HepG2 (cell line): Measurements from ENCODE around the gene EFEMP2. TPM values are rescaled to one million over a fixed set of nuclear protein-coding genes. Genes with fewer than 3 reads are reported as not detected.

Source experiments
- ARID2 ChIP-seq: sonication (generic); formaldehyde crosslinking; IDR thresholded peaks from 2 replicates; pipeline ENCODE4 v1.8.1; 2022; ENCODE audit warnings: mild to moderate bottlenecking, missing genetic modification reagents, borderline replicate concordance
- ARNT2 ChIP-seq: sonication (generic); formaldehyde crosslinking; IDR thresholded peaks from 2 replicates; pipeline ENCODE4 v1.8.0; 2022; ENCODE audit warnings: mild to moderate bottlenecking, low read depth, missing genetic modification reagents, moderate library complexity
- BCL6 ChIP-seq: IDR thresholded peaks from 2 replicates; pipeline ENCODE4 v1.6.1; 2016; ENCODE audit warnings: missing genetic modification reagents, missing compliant biosample characterization
- BRD4 ChIP-seq: sonication (generic); formaldehyde crosslinking; IDR thresholded peaks from 2 replicates; pipeline ENCODE4 v1.4.0; 2020; ENCODE audit warnings: missing genetic modification reagents
- EP300 ChIP-seq, 3 experiments: sonication (generic) in 1 of 3; formaldehyde crosslinking in 1 of 3; IDR thresholded peaks; 2 replicates each; pipeline versions ENCODE4 v1.5.1 to v1.6.1; 2011 to 2020; ENCODE audit warnings: low read depth in 2 of 3, low read length in 2 of 3, borderline replicate concordance in 1 of 3, improper control_type of control experiment in 1 of 3, mild to moderate bottlenecking in 1 of 3, missing genetic modification reagents in 1 of 3, moderate library complexity in 1 of 3
- GRHL1 ChIP-seq: sonication (generic); formaldehyde crosslinking; conservative IDR thresholded peaks from 2 replicates; pipeline ENCODE4 v1.8.0; 2022; ENCODE audit warnings: missing genetic modification reagents
- HMG20B ChIP-seq: conservative IDR thresholded peaks from 2 replicates; pipeline ENCODE4 v1.6.1; 2016; ENCODE audit warnings: missing genetic modification reagents, missing compliant biosample characterization
- IKZF4 ChIP-seq: sonication (generic); formaldehyde crosslinking; IDR thresholded peaks from 2 replicates; pipeline ENCODE4 v1.5.1; 2020; ENCODE audit warnings: borderline replicate concordance, mild to moderate bottlenecking, low read depth, missing genetic modification reagents; ENCODE audit errors: not compliant biosample characterization
- JARID2 ChIP-seq: sonication (generic); formaldehyde crosslinking; IDR thresholded peaks from 2 replicates; pipeline ENCODE4 v1.8.1; 2023; ENCODE audit warnings: missing genetic modification reagents, inconsistent platforms; ENCODE audit not compliant: insufficient replicate concordance
- MAF1 ChIP-seq: sonication (generic); formaldehyde crosslinking; IDR thresholded peaks from 2 replicates; pipeline ENCODE4 v1.5.0; 2020; ENCODE audit warnings: missing genetic modification reagents, borderline replicate concordance
- MAX ChIP-seq: IDR thresholded peaks from 2 replicates; pipeline ENCODE4 v1.6.1; 2012; ENCODE audit warnings: inconsistent platforms
- NBN ChIP-seq: fragments of 450-650 bp; conservative IDR thresholded peaks from 2 replicates; pipeline ENCODE4 v1.6.1; 2017
- NFYB ChIP-seq: sonication (generic); formaldehyde crosslinking; IDR thresholded peaks from 2 replicates; pipeline ENCODE4 v1.4.0; 2020; ENCODE audit warnings: missing genetic modification reagents
- PRDM15 ChIP-seq: sonication (generic); formaldehyde crosslinking; IDR thresholded peaks from 2 replicates; pipeline ENCODE4 v1.4.0; 2020; ENCODE audit warnings: missing genetic modification reagents
- SALL1 ChIP-seq: sonication (generic); formaldehyde crosslinking; IDR thresholded peaks from 2 replicates; pipeline ENCODE4 v1.8.0; 2022; ENCODE audit warnings: mild to moderate bottlenecking, missing genetic modification reagents
- SMYD3 ChIP-seq: sonication (generic); formaldehyde crosslinking; IDR thresholded peaks from 2 replicates; pipeline ENCODE4 v1.8.1; 2023; ENCODE audit warnings: mild to moderate bottlenecking, missing genetic modification reagents
- ZFP62 ChIP-seq: sonication (generic); formaldehyde crosslinking; IDR thresholded peaks from 2 replicates; pipeline ENCODE4 v1.4.0; 2020; ENCODE audit warnings: missing genetic modification reagents
- ZKSCAN8 ChIP-seq: IDR thresholded peaks from 2 replicates; pipeline ENCODE4 v1.6.1; 2016; ENCODE audit warnings: borderline replicate concordance, missing genetic modification reagents, missing compliant biosample characterization
- ZNF234 ChIP-seq: sonication (generic); formaldehyde crosslinking; conservative IDR thresholded peaks from 2 replicates; pipeline ENCODE4 v1.5.1; 2020; ENCODE audit warnings: mild to moderate bottlenecking, missing genetic modification reagents
- ZNF382 ChIP-seq: sonication (generic); formaldehyde crosslinking; IDR thresholded peaks from 2 replicates; pipeline ENCODE4 v1.5.0; 2020; ENCODE audit warnings: missing genetic modification reagents, mild to moderate bottlenecking, borderline replicate concordance
- ZNF432 ChIP-seq: sonication (generic); formaldehyde crosslinking; IDR thresholded peaks from 2 replicates; pipeline ENCODE4 v1.5.0; 2020; ENCODE audit warnings: missing genetic modification reagents, mild to moderate bottlenecking, borderline replicate concordance
- ZNF598 ChIP-seq: sonication (generic); formaldehyde crosslinking; IDR thresholded peaks from 2 replicates; pipeline ENCODE4 v1.5.1; 2020; ENCODE audit warnings: mild to moderate bottlenecking, missing genetic modification reagents, borderline replicate concordance
- ZNF749 ChIP-seq: sonication (generic); formaldehyde crosslinking; IDR thresholded peaks from 2 replicates; pipeline ENCODE4 v1.8.0; 2022; ENCODE audit warnings: mild to moderate bottlenecking, missing genetic modification reagents, moderate library complexity, borderline replicate concordance
- polyA plus RNA-seq, 8 experiments: library from polyadenylated mRNA; depleted of rRNA in 3 of 8; stranded (reverse) in 7 of 8; unstranded in 1 of 8; fragments of >200 nt; fragmentation: Illumina TruSeq in 4 of 8; extraction: Trizol in 4 of 8; gene quantifications; 2 replicates each; pipeline versions ENCODE4 v1.2.1 to v1.2.3, GENCODE V29; 2011 to 2016; ENCODE audit warnings: low read depth in 4 of 8, missing spikeins in 1 of 8, mixed read lengths in 1 of 8; ENCODE audit not compliant: insufficient read depth in 1 of 8
- total RNA-seq, 5 experiments: library from RNA; depleted of rRNA; stranded (reverse); fragments of >200 nt; fragmentation: Illumina TruSeq; extraction: Trizol; gene quantifications; 2 replicates each; pipeline ENCODE4 v1.2.3, GENCODE V29; 2016; ENCODE audit warnings: low read depth in 1 of 5

The EFEMP2 gene
- total and polyA plus RNA-seq, 2 of the 13 experiments (the other 11 are each of a cell fraction or from before 2014, with no cell fraction given) = 7.4 to 29.7 TPM

GRCh38 chr11:65899356-65900124 lies 26.9 kb upstream of the EFEMP2 start (continued):
- TF ChIP-seq ARNT2 (CRISPR knock-in tag) = peak; percentile 68; the same call in 1 of the 2 replicates
- TF ChIP-seq MAF1 (CRISPR knock-in tag) = 0 out of 2 replicates have a peak, but pooled peaks have one; percentile 43
- TF ChIP-seq PRDM15 (CRISPR knock-in tag) = peak; percentile 56; the same call in 1 of the 2 replicates
- 0 out of 2 replicates have a peak, but pooled peaks have one; percentile 24 for TF ChIP-seq ZKSCAN8
- TF ChIP-seq ZNF234 (CRISPR knock-in tag) = no peak
- TF ChIP-seq ZNF598 (CRISPR knock-in tag) = no peak; the same call in 1 of the 2 replicates
- peak; percentile 53; the same call in 1 of the 2 replicates for TF ChIP-seq ZNF749 (CRISPR knock-in tag)
- TF ChIP-seq EP300 (IDR thresholded peaks at IDR 0.05; ENCODE audit: low read depth in 2 of 2, low read length in 2 of 2) = no peak
- TF ChIP-seq EP300 (CRISPR knock-in tag; IDR thresholded peaks at IDR 0.05; ENCODE audit: borderline replicate concordance) = peak; percentile 41; the same call in 1 of the 2 replicates
- no peak for TF ChIP-seq BCL6 (CRISPR knock-in tag)
- no peak for TF ChIP-seq NBN
- no peak for TF ChIP-seq HMG20B (CRISPR knock-in tag)
- no peak for TF ChIP-seq ZFP62
- TF ChIP-seq JARID2 (CRISPR knock-in tag) = no peak
- peak; percentile 77 for TF ChIP-seq SALL1 (CRISPR knock-in tag)
- TF ChIP-seq ZNF432 = no peak
- peak; percentile 91 for TF ChIP-seq ARID2
- no peak for TF ChIP-seq NFYB (CRISPR knock-in tag)
- no peak for TF ChIP-seq ZNF382 (CRISPR knock-in tag)
- 0 out of 2 replicates have a peak, but pooled peaks have one; percentile 34 for TF ChIP-seq SMYD3 (CRISPR knock-in tag)
- 0 out of 2 replicates have a peak, but pooled peaks have one; percentile 19 for TF ChIP-seq BRD4 (CRISPR knock-in tag)
- TF ChIP-seq MAX = peak; percentile 96
- TF ChIP-seq GRHL1 (CRISPR knock-in tag) = no peak
- no peak for TF ChIP-seq IKZF4
